DOHH2 (cell line): Measurements from ENCODE around the gene DDX19B.

Experiments used
- CTCF ChIP-seq: fragments of 200-600 bp; sonication (generic); IDR thresholded peaks from one replicate; pipeline ENCODE4 v1.5.1; 2014; ENCODE audit warnings: antibody characterized with exemption, mild to moderate bottlenecking, low read depth, low read length; ENCODE audit not compliant: poor library complexity, severe bottlenecking
- EZH2phosphoT487 ChIP-seq: fragments of 200-600 bp; sonication (generic); IDR thresholded peaks from 2 replicates; pipeline ENCODE4 v1.6.1; 2017; ENCODE audit warnings: borderline replicate concordance, mild to moderate bottlenecking, antibody characterized with exemption, low read length, moderate library complexity, mixed read lengths

- TF ChIP-seq CTCF, result no peak
- TF ChIP-seq EZH2phosphoT487, result no peak
Measured at GRCh38 chr16:70290949-70291519, 8.0 kb upstream of the DDX19B start.
